Putamen (tissue), 1 donor: ENCODE results near the gene FAF1.
"Not testable (repeated sequence)": the region's sequence is repeated elsewhere in the genome, so short reads cannot be mapped to it uniquely, and the experiment has no call there.

ENCODE experiments used
- DNase-seq: peaks from one replicate; pipeline ENCODE4 v3.0.0-alpha.2; 2016; ENCODE audit warnings: low spot score

The FAF1 gene

GRCh38 chr1:50847303-50847702, 112.8 kb downstream of the FAF1 start:
- no peak for DNase-seq

- no peak for DNase-seq
Measured at GRCh38 chr1:50846224-50846839, 113.7 kb downstream of the FAF1 start.

GRCh38 chr1:50841791-50842387, 118.2 kb downstream of the FAF1 start:
- no peak for DNase-seq

DNA sequence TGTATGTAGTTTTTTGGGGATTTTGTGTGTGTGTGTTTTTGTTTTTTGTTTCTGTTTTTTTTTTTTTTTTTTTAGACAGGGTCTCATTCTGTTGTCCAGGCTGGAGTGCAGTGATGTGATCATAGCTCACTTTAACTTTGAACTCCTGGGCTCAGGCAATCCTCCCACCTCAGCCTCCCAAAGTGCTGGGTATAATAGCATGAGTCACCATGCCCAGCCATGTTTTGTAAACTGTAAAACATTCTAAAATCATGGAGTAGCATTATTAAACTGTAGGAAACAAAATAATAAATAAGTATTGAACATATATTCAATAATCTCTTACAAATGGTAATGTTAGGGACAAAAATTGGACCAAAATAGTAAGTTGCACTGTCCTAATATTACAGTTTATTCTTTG, 124.0 kb downstream of the FAF1 start:
- no peak for DNase-seq

DNA sequence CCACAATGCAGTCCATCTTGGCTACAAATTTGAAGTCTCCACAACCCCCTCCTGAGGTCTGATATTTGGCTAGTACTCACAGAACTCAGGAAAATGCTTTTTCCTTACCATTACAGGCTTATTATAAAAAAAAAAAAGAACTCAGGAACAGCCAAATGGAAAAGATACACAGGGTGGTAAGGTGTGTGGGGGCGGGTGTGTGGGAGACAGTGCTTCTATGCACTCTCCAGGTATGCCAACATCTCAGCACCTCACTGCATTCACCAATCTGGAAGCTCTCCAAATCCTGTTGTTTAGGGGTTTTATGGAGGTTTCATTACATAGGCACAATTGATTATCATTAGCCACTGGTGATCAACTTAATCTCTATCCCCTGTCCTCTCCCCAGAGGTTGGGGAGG, 126.9 kb downstream of the FAF1 start:
- no peak for DNase-seq

- DNase-seq: no peak
Measured at GRCh38 chr1:50832167-50832566, 127.9 kb downstream of the FAF1 start.

- DNase-seq: no peak
Measured at GRCh38 chr1:50831300-50832061, 128.6 kb downstream of the FAF1 start.

DNA sequence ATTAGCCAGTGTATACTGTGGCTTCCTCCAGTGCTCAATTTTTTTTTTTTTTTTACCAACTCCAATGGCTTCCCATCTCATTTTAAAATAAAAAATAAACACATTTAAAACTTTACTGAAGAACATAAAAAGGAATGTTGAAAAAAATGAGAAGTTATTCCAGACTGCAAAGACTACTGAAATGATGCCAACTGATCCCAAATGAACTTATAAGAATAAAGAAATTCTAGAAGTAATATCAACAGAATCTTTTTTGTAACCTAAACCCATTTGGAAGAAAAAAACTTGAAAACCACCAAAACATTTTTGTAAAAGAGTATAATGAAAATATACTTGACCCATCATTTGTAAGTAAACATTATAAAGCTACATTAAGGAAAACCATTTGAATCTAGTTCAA, 129.4 kb downstream of the FAF1 start:
- no peak for DNase-seq

DNA sequence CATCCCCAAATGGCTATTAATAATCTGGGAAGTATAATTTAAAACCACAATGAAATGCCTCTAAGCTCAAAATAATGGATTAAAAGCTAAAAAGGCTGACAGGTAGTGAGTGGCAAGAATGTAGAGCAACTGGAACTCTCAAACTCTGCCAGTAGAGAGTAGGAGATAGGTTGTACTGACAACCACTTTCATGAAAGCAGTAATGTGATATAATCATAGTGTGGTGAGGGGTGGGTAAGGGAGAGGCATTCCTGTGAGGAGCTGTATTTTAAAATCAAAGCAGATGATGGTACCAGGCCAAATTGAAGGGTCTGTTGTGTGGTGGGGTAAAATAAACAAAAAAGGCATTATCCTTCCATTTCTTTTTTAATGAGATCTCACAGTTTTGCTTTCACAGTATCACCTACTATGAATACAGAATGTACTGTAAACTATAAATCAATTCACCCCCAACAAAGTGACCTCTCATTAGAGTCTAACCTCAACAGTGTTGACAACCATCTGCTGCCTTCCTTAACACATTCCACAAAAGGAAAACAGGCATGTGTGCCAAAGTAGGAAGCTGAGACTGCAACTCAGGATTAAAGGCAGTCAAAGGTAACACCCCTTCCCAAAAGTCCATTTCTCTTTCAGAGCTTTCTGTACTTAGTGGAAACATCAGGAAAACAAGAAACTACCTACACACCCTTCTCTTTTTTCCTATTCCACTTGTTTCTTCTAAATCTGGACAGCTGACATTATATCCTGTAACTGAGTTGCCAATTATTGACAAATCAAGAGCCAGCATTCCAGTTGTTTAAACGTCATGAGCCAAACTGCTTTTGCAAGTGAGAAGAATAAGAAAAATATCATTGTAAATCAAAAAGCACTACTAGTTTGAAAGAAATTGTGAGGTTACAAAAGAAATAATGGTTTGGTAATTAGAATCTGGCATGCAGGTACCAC, 130.8 kb downstream of the FAF1 start:
- DNase-seq: no peak

- no peak for DNase-seq
Measured at GRCh38 chr1:50827546-50827945, 132.5 kb downstream of the FAF1 start.

GRCh38 chr1:50826792-50827191, 133.3 kb downstream of the FAF1 start:
- not testable (repeated sequence) for DNase-seq

DNA sequence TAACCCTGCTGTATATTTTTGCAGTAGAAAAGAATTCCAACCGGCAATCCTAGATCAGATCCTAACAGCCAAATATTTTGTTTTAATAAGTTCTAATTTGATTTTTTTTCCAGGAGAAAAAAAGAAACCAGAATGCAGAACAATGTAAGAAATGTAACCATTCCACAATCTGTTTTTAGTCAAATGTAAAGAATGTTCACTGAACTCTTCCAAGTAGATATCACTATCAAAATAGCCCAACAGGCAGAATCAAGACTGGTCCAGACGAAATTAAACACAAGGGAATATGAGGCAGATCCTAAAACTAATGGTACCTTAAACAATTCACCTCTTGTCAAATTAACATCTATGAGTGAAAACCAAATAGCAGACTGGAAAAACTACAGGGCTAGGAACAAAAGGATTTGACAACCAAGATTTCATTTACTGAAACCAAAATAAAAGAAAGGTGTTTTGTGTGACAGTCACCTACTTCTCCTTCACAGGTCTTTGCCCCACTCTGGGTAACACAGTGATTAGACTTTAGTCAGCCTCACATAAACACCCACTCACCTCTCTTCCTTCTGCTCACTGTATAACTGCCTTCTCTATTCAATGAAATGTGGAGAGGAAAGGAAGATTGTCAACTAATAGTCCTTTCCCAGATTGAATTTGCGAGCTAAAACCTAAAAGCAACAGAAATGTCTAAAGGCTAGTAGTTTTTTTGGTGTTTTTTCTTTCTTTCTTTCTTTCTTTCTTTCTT, 137.9 kb downstream of the FAF1 start:
- peak; percentile 39 for DNase-seq

DNA sequence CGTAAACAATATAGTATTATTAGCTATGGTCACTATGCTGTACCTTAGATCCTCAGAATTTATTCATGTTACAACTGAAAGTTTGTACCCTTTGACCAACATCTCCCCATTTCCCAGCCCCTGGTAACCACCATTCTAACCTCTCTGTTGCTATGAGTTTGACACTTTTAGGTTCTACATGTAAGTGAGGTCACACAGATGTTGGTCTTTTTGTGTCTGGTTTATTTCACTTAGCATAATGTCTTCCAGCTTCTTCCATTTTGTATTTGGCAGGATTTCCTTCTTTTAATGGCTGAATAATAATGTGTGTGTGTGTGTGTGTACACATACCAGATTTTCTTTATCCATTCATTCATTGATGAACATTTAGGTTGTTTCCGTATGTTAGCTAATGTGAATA, 139.5 kb downstream of the FAF1 start:
- no peak for DNase-seq

- no peak for DNase-seq
Measured at GRCh38 chr1:50812346-50812745, 147.7 kb downstream of the FAF1 start.

- no peak for DNase-seq
Measured at GRCh38 chr1:50808296-50808695, 151.8 kb downstream of the FAF1 start.

- DNase-seq: no peak
Measured at GRCh38 chr1:50796272-50796671, 163.8 kb downstream of the FAF1 start.

DNA sequence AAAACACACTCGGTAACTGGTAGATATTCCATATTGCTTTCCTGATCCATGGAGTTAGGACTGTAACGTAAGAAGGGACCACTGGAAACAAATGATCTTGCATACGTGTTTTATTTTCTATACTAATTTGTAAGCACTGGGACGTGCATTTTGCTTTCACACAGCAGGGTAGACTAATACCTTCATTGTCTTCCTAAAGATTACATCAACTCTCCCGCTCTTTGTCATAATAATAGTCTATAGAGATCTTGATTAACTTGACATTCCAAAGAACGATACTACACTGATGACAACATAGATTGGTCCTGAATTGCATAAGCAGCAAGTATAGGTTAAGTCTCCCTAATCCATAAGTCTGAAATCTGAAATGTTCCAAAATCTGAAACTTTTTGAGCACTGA, 166.5 kb downstream of the FAF1 start:
- DNase-seq: no peak

- DNase-seq: no peak
Measured at GRCh38 chr1:50787266-50787665, 172.8 kb downstream of the FAF1 start.

DNA sequence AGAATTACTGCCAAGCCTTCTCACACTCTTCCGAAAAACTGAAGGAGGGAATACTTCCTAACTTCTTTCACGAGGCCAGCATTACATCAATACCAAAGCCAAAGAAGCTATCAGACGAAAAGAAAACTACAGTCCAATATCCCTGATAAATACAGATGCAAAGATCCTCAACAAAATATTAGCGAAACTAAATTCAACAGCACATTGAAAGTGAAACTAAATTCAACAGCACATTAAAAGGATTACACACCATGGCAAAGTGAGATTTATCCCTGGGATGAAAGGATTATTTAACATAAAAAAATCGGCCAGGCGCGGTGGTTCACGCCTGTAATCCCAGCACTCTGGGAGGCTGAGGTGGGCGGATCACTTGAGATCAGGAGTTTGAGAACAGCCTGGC, 176.8 kb downstream of the FAF1 start:
- no peak for DNase-seq

- no peak for DNase-seq
Measured at GRCh38 chr1:50780797-50781196, 179.3 kb downstream of the FAF1 start.

DNA sequence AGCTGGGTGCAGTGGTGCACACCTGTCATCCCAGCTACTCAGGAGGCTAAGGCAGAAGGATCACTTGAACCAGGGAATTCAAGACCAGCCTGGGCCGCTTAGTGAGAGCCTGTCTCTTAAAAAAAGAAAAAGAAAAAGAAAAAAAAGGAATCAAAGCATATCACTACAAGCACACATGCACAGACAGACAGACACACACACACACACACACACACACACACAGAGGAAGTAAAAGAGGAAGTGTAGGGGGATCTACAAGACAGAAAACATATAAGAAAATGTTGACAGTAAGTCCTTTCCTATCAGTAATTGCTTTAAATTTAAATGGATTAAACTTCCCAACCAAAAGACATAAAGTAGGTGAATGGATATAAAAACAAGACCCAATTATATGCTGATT, 180.3 kb downstream of the FAF1 start:
- no peak for DNase-seq

- DNase-seq: no peak
Measured at GRCh38 chr1:50775740-50776139, 184.3 kb downstream of the FAF1 start.
